Measurements from ENCODE around the gene AKAP8L. TPM values are rescaled to one million over a fixed set of nuclear protein-coding genes. Genes with fewer than 3 reads are reported as not detected.

AKAP8L gene
- total RNA-seq, 2 donors from 2014 or later = 70.9 to 114 TPM

- Mint-ChIP-seq H3K27ac (no peak overlapping the region), H3K9me3 (no peaks in the 10 kb centered on the region), H3K36me3 (peaks cover 8 to 36% of the 10 kb centered on the region in 2 donors)
- DNase-seq (ENCODE audit: low spot score in 2 of 2) = no peak
- ATAC-seq = no peak
Observed at GRCh38 chr19:15452111-15453047, 33.6 kb upstream of the AKAP8L start.

DNA sequence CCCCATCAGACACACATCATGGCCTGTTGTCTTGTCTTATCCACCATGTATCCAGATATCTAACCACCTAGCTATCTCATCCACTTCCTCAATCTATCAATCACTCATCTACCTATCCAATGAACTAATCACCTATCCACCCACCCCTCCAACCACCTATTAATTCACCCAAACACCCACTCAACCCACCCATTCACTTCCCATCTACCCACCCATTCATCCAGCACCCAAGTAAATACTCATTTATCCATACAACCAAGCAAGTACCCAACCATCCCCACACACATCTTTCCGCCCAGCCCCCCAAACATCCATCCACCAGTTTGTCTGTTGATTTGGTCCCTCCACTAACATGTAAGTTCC is 31.7 kb upstream of the AKAP8L start:
- DNase-seq (ENCODE audit: low spot score in 2 of 2) (no peak), ATAC-seq (no peak)
- H3K36me3 Mint-ChIP-seq = peaks cover 8 to 30% of the 10 kb centered on the region in 2 donors
- no peaks in the 10 kb centered on the region for H3K9me3 Mint-ChIP-seq
- peak overlapping the region; percentile 12 to 86 for H3K27ac Mint-ChIP-seq

DNA sequence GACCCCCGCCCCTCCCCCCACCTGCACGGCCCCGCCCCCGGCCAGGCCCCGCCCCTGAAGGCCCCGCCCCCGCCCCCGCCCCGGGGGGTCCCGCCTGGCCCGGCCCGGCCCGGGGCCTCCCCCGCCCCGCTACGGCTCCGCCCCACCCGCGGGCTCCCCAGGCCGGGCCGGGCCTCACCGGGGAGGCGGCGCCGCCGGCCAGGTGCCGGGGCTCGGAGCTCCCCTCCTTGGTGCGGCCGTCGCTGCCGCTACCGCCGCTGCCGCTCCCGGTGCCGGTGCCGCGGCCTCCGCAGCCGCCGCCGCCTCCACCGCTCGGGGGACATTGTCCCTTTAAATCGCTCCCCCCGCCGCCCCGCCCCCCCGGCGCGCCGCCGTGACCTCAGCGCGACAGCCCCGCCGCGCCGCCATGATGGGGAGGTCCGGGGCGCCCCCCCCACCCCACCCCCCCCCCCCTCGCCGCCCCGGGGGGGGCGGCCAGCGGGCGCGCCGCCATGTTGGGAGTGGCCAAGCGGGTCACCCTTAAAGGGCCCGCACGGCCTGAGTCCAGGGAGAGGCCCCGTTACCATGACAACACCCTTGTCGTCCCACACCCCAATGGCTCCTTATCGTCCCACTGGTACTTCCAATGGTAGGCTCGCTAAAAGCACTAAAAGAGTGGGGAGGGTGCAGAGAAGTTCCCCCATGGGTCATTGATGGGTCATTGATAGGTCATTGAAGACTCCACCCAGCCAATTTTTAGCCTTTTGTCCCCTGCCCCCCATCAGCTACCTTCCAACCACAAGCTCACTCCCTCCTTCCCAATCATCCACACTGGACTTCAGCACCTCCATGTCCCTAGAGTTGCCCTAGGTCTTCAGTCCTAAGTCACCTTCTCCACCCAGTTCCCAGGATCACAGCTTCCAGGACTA is 31.1 kb upstream of the AKAP8L start, which contains the start of gene WIZ:
TSS of gene WIZ (minus strand) at position 337 of the 908 bp plus-strand sequence. CDS start 1,649 bp downstream, outside the sequence.
- no peaks in the 10 kb centered on the region for H3K9me3 Mint-ChIP-seq

DNA sequence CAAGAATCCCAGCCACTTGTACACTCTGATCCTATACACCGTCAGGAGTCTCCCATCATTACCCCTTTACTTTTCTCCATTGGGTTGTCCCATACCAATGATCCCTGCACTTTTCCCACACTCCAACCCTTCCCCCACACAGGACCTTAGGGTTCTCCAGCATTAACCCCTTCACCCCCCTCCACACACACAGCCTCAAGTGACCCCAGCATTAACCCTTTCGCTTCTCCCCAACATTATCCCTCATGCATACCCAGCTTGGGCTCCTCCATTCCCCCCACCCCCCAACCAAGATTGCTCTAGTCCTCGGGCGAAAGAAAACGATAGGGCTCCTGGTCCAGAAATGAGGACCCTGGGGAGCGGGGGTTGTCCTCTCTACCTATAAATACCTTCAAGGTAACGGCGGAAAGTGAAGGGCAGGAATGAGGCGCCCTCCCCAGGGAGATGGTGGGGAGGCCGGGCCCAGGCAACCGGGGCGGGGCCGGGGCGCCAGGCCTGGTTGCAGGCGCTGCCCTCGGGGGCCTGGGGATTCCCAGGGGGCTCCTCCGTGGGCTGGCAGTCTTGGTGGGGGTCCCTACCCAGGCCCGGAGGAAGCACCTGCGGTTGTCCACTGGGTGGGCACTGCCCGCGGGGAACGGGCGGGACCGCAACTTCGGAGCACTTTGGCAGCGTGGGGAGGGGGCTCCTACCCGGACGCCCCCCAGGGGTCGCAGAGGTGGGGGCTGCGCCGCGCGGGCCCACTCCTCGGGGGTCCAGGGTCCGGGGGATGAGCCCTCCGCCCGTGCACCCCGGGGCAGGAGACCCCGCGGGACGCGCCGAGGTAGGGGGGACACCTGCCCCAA is 30.2 kb upstream of the AKAP8L start:
- DNase-seq (ENCODE audit: low spot score in 2 of 2) (no peak), ATAC-seq (no peak)
- Mint-ChIP-seq H3K9me3 (no peaks in the 10 kb centered on the region), H3K27ac (peak overlapping the region; percentile 2 to 13), H3K36me3 (peaks cover 6 to 21% of the 10 kb centered on the region in 2 donors)

More for the DNA sequence above, 31.1 kb upstream of the AKAP8L start, which contains the start of gene WIZ:
- peak in 1 of 2 donors; percentile 81 for DNase-seq (ENCODE audit: low spot score in 2 of 2)
- Mint-ChIP-seq H3K27ac (peak within 1 kb of the TSS; percentile 13 to 86), H3K36me3 (peaks cover 8 to 25% of the 10 kb centered on the region in 2 donors)
- ATAC-seq = peak; percentile 39 to 77

DNA sequence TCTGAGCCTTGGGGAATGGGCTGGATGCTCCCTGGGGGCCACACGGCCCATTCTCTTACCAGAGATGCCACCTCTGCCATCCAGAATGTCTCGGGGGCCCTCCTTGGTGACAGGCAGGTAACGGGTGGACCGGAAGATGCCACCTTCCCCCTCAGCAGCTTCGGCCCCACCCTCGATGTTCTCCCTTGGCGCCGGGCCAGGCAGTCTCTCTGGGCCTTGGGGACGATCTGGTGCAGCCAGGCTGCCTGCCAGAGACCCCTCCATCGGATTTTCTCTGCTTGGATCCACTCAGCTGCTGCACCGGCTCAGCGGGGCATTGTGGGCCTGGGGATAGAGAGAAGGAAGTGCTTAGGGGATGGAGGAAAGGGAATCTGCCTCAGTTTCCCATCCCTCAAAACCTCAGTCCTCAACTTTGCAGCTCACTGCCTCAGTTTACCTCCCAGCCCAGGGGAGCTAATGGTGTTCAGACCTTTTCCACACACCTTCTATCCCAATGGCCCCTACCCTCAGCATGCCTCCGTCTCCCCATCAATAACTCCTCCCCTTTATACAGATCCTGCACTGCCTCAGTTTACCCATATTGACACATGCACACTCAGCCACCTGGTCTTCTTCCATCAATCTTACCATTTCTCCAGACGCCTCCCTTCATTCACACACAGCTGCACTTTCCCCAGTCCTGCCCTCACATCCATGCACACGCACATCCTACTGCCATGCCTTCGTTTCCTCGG is 29.4 kb upstream of the AKAP8L start:
- peaks cover 0 to 15% of the 10 kb centered on the region in 2 donors for H3K36me3 Mint-ChIP-seq
- ATAC-seq (no peak), DNase-seq (ENCODE audit: low spot score in 2 of 2) (no peak)
- H3K27ac Mint-ChIP-seq = peak overlapping the region; percentile 2 to 13
- H3K9me3 Mint-ChIP-seq = no peaks in the 10 kb centered on the region

GRCh38 chr19:15447057-15447456 is 28.3 kb upstream of the AKAP8L start:
- ATAC-seq (no peak), DNase-seq (ENCODE audit: low spot score in 2 of 2) (no peak)
- Mint-ChIP-seq H3K9me3 (no peaks in the 10 kb centered on the region), H3K36me3 (peaks cover 0 to 15% of the 10 kb centered on the region in 2 donors), H3K27ac (no peak overlapping the region)

DNA sequence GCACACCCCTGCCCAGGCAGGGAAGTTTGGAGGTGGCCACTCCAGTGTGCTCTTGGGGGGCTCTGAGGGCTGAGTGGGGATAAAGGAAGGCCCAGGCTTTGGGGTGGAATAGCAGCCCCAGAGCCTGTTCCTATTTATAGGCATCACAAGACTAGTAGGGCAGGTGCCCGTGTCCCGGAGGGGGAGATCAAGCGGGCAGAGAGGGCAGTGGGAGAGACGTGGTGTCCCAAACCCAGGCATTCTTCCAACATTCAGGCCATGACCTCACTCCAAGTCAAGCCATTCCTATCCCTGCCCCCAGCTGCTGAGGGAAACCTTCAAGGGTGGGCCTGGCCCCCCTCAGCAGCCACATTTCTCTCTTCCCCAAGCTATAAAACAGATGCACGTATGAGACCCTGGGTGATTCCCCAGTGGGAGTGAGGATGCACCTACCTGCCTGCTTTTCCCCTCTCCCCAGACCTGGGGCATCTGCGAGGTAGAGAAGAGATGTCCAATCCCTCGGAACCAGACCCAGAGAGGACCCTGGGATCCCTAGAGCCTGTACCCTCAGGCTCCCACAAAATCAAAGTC is 27.1 kb upstream of the AKAP8L start:
- H3K27ac Mint-ChIP-seq = no peak overlapping the region

DNA sequence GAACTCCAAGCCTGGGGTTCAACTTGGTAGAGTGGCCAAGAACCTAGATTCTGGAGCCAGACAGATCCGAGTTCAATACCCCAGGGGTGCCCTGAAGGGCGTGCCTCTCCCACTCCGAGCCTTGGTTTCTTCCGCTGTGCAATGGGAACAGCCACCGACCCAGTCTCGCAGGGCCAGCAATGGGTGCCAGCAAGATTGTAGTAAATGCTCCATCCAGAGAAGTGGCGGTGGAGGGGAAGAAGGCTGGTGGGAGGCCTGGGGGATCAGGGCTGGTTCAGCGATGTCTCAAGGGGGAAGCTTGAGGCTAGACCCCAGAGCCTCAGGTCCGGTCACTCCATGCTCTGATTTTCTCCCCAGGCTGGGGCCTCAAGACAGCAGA is 26.4 kb upstream of the AKAP8L start:
- DNase-seq (ENCODE audit: low spot score in 2 of 2) (no peak), ATAC-seq (no peak)
- Mint-ChIP-seq H3K9me3 (no peaks in the 10 kb centered on the region), H3K36me3 (peaks cover 0 to under 1% of the 10 kb centered on the region in 2 donors), H3K27ac (no peak overlapping the region)

More for the DNA sequence above, 27.1 kb upstream of the AKAP8L start:
- peaks cover 0 to 8% of the 10 kb centered on the region in 2 donors for H3K36me3 Mint-ChIP-seq
- no peaks in the 10 kb centered on the region for H3K9me3 Mint-ChIP-seq
- DNase-seq (ENCODE audit: low spot score in 2 of 2) (no peak), ATAC-seq (no peak)

DNA sequence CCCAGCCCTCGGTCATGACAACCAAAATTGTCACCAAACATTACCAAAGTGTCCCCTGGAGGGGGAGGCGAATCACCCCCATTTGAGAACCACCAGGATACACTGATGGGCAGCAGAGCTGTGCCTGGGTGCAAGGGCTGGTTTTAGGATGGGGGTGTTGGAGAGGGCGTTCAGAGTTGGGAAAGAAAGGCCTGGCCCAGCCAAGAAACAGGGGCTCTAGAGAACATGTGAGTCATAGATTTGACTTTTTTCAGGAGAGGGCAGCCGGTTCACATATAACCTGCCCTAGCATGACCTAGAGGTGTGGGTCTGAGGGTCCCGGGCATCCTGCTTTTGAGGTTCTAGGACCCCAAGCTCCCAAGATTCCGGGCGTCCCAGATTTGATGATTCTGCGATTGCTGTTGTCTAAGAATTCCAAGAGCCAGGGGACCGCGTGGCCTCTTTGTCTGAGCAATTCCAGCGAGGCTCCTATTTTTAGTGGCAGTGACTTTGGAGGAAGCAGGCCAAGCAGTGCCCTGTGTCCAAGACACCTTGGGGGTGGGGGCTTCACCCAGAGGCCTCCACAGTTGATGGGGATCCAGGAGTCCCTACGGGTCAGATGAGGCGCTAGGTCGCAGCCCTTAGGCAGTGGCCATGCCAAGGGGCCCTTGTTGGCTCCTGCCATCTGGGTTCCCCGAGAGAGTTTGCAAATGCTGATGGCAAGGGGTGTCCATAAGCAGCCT is 25.9 kb upstream of the AKAP8L start:
- H3K27ac Mint-ChIP-seq = no peak overlapping the region
- DNase-seq (ENCODE audit: low spot score in 2 of 2) = no peak
- no peaks in the 10 kb centered on the region for H3K36me3 Mint-ChIP-seq
- H3K9me3 Mint-ChIP-seq = no peaks in the 10 kb centered on the region
- no peak for ATAC-seq

DNA sequence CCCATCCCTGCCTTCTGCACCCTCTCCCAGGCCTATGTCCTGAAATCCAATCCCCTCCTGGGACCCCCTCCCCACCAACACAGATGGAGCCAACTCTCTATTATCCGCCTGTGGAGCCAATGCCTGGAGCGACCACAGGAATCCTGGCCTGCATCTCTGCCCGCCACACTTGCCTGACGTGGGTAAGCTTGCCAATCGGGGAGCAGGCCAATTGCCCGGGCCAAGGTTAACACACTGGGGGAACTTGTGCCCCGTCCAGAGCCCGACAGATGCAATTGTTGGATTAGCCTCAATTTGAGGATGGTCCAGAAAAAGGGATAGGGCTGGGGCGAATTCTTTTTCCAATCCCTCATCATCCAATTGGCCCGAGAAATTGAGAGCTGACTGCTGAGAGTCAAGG is 25.1 kb upstream of the AKAP8L start:
- Mint-ChIP-seq H3K27ac (no peak overlapping the region), H3K36me3 (no peaks in the 10 kb centered on the region), H3K9me3 (no peaks in the 10 kb centered on the region)
- DNase-seq (ENCODE audit: low spot score in 2 of 2) = no peak
- ATAC-seq = no peak

- Mint-ChIP-seq H3K9me3 (no peaks in the 10 kb centered on the region), H3K36me3 (no peaks in the 10 kb centered on the region), H3K27ac (no peak overlapping the region)
- ATAC-seq = no peak
- DNase-seq (ENCODE audit: low spot score in 2 of 2) = no peak
Observed at GRCh38 chr19:15443325-15443724, 24.5 kb upstream of the AKAP8L start.

DNA sequence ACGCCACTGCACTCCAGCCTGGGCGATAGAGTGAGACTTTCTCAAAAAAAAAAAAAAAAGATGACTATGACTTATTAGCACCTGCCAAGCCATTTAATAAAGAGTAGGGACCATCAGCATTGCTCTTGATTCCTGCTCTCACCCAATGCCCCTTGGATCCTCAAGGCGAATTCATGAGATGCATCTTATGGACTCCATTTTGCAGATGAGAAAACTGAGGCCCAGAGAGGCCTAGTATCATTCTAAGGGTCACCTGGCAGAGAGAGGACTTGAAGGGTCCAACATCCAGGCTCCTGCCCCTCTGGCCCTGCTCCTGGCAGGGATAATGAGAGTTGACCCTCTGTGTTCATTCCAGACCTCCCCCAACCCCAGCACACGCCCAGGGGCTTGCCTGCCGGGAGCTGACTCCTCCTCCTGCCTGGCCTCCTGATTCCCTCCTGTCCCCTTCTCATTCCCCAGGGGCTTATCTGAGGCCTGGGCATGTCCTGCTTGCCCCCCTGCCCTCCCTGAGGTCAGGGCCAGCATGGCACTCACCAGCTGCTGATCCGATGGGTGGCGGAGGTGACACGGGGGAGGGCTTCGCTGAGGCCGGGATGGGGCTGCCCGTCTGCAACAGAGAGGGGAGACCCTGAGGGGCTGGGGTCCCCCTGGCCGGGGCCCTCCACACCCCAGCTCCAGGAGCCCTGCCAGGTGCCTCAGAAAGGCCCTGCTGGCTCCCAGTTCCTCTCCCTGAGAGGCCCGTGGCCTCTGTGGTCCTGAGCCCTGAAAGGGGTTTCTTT is 23.5 kb upstream of the AKAP8L start:
- DNase-seq (ENCODE audit: low spot score in 2 of 2) = no peak
- Mint-ChIP-seq H3K36me3 (no peaks in the 10 kb centered on the region), H3K9me3 (no peaks in the 10 kb centered on the region), H3K27ac (no peak overlapping the region)
- ATAC-seq = no peak

GRCh38 chr19:15441317-15441716 is 22.5 kb upstream of the AKAP8L start:
- DNase-seq (ENCODE audit: low spot score in 2 of 2) = no peak
- H3K36me3 Mint-ChIP-seq = no peaks in the 10 kb centered on the region
- no peak overlapping the region for H3K27ac Mint-ChIP-seq
- H3K9me3 Mint-ChIP-seq = no peaks in the 10 kb centered on the region
- ATAC-seq = no peak

Measured in activated naive CD4-positive, alpha-beta T cell treated with anti-CD3 and anti-CD28 coated beads, Interleukin-2, amount 50 U/mL, for 72 hours (primary cell).